HL-60/S4 treated with retinoic acid at 250 ng/mL for 4 days and 3 days (cell line): ENCODE measurements around the gene VCAN.

Experiments used
- in situ Hi-C: fragments of 300-500 bp; cut with MboI; formaldehyde crosslinking; loops from 2 replicates; pipeline ENCODE4 v1.7.0; 2022; ENCODE audit warnings: low sequenced_read_pairs

The VCAN gene

DNA sequence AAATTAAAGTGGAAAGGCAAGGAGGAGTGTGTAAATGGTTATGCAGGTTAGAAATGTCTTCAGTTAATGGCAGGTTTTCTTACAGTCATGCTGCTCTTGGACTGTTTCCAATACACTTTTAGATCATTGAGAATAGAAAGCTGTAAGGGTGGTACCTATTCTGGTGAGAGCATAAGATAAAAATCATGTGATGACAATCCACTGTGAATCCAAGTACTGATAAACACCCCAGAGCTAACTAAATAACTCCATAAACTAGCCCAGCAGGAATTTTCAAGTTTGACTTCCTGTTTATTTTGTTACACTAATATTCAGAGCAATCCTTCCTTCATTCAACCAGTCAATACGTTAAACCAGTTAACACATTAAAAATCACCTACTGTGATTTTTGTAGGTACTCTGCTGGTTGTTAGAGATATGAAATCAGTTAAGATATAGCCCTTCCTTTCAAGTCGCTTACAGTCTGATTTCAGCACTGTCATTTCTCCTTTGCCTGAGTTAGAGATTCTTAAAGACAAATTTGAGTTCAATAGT is 22.6 kb downstream of the VCAN start:
- in situ Hi-C loops = no loop called here

DNA sequence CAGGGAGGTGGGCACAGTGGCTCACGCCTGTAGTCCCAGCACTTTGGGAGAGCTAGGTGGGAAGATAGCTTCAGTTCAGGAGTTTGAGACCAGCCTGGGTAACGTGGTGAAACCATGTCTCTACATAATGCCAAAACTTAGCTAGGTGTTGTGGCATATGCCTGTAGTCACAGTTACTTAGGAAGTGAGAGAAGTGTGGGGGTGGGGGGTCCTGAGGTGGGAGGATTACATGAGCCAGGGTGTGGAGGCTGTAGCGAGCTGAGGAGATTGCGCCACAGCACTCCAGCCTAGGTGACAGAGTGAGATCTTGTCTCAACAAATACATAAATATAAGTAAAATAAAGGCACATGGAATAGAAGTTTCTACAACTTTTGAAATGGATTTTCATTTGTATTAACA is 23.1 kb downstream of the VCAN start:
- in situ Hi-C loops = no loop called here

- in situ Hi-C loops = no loop called here
These were observed 25.1 kb downstream of the VCAN start for GRCh38 chr5:83496626-83497025.

- in situ Hi-C loops = no loop called here
These were observed 27.0 kb downstream of the VCAN start for GRCh38 chr5:83498585-83498984.

GRCh38 chr5:83503662-83504061 is 32.1 kb downstream of the VCAN start:
- in situ Hi-C loops = no loop called here

DNA sequence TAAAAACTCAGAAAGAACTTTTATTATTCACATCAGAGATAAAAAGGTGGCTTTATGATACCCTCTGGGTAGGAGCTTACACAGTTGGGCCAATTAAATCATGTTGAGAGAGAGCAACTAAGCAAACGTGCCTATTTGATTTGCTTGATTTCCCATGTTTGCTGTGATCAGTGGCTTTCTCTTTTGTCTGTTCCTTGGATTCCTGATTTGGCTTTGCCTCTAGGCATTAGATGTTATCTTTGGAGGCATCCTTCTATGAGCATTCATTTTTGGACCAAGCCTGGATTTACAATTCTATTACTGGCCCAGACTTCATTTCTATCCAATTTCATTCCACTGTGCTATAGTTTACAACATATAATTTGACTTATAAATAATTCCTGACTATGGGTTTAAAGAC is 35.9 kb downstream of the VCAN start:
- in situ Hi-C loops = no loop called here

DNA sequence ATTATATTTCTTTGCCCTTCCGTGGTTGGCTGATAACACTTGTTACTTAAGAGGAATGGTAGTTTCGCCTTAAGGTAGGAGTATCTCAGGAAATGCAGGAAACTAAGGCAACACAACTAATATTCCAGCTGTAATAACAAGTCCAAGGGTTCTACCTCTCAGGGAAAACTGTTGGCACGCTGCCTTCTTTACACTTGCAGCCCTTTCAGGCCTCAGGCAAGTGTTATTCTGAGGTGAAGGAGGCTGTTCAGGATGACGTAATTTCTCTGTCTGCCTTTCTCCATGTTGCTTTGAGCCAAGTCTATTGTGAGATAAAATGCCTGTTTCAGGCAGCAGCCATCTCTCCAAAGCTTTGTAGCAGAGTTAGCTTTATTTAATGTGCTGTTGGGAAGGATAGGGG is 38.0 kb downstream of the VCAN start:
- in situ Hi-C loops = no loop called here

DNA sequence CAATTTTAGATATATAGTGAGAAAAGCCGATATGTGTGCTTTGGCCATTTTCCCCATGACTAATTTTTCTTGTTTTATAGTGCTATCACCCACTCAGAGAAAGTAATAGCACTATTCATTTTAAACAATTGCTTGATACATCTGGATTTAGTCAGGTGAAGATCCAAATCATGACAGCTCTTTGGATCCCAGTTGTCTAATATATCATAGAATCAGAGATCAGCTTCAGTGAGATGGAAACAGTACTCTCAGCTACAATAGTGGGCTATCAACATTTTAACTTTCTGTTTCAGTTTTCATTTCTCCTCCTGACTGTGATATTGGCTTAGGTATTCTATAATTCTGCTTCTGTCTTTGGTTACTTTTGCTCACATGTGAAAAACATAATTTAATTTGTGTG is 38.7 kb downstream of the VCAN start:
- in situ Hi-C loops = no loop called here

GRCh38 chr5:83512061-83512745 is 40.7 kb downstream of the VCAN start:
- in situ Hi-C loops = no loop called here

DNA sequence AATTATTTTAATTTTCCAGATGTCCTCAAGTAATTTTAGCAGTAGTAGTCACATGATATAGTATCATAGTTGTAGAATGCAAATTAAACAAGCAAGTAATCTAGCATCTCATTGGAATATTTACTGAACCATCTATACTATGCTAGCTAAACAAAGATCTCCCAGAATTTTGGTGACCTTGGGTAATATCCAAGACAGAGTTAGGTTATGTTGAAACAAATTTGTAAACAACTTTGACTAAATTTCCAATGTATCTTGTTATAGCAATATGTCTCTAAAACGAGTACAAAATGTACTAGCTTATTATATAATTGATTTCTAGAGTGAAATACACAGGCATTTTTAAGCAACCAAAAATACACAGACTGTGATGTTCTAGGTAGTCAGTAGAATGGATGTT is 41.5 kb downstream of the VCAN start:
- in situ Hi-C loops = no loop called here

DNA sequence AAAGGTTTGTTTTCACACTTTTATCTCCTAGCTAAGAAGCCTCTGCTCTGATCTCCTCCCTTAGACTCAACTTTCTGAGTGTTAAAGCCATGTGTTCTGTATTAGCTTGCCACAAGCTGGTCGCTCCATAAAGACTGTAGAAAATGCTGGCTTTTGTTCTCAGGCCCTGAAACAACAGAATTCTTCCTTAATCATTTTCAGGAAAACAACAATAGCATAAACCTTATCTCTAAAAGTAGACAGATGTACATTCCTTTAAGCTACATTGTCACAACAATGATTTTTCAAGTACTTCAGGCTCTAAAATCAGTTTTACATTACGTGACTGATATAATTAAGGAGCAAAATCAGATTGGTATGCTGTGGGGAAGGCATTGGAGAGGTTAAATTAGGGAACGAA is 41.9 kb downstream of the VCAN start:
- in situ Hi-C loops = no loop called here

- in situ Hi-C loops = no loop called here
These were observed 44.8 kb downstream of the VCAN start for GRCh38 chr5:83516377-83516776.

DNA sequence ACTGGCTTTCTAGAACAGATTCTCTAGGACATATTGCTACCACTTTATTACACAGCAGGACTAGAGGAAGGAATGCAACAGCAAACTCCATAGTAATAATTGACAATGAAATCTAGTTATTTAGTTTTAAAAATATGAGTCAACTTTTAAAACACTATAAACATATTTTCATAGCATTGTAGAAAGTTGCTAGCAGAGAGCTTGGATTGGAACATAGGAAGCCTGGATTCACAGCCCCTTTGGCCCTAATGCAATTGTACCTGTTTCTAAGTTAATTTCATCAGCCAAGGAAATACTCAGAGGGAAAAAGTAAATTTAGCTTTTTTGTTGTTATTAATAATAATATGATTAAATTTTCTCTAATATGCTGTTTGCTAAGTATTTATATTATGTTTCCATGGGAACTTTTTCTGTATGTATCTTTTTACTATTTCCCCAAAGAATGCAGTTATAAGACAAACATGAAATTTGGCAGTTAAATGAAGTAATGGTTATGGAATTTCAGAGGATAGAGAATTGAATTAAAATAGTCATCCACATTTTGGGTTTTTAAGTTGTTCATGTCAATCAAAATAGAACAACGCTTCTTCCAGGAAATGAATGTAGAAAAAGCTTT is 45.6 kb downstream of the VCAN start:
- in situ Hi-C loops = no loop called here

DNA sequence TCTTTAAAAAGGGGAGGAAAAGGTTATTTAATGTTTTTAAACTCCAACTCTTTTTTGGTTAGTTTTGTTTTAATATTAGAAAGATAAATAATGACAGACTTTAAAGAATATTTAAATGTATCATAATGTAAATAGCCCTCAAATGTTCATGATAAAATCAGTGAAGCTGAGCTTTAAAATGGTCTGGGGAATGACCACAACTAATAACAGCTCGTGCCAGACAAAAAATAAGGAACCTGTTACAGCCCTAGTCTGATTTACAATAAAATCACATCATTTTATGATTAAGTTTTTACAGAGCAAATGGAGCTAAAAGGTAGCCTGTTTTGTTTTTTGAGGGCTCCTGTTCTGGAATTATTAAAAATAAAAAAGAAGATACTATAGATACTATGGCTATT is 46.1 kb downstream of the VCAN start:
- in situ Hi-C loops = no loop called here

DNA sequence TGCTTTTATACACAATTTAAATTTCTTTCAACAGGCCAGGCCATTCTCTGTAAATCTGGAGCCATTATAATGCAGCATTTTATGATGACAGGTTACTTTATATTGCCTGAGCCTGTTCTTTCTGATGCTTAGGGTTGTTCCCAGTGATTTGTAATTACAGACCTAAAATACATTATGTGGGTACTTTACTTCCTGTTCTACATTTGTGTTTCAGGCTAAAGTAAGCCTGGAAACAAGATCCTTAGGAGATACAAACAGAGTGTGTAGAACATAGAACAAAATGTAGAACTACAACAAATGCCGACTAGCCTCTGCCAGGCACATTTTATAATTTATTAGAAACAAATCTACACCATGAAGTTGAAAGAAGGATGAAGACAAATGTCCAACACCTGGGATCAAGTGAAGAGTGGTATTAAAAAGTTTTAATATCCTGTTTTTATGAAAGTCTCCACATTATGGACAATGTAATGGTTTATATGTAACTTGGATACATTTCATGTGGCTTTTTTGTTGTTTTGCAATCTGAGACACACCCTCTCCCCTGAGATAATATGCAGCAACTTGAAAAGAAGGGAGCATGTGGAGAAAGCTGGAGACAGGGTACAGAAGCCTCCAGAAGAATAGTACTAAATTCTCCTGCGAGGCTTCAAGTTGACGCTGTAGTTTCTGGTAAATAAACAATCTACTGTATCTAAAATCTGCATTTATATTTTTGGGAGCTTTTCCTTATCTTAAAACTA is 46.9 kb downstream of the VCAN start:
- in situ Hi-C loops = no loop called here

DNA sequence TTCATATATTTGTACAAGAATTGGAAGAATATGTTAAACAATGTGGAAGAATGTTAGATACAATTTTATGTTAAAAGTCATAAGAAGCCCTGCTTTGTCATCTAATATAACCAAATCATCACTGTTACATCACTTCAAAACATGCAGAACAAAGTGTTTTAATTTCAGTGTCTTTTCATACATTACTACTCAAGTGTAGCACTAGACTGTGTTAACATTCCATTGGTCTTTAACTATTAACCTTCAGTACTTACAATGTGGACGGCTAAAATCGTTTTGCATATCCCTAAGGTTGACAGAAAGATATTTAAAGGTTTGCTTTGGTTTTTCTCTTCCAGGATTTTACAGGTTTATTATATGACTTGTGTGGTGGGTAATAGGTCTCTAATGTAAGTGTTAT is 50.9 kb downstream of the VCAN start:
- in situ Hi-C loops = no loop called here

- in situ Hi-C loops = no loop called here
These were observed 52.4 kb downstream of the VCAN start for GRCh38 chr5:83523929-83524328.

- in situ Hi-C loops = no loop called here
These were observed 52.8 kb downstream of the VCAN start for GRCh38 chr5:83524345-83524744.

GRCh38 chr5:83524991-83525390 is 53.4 kb downstream of the VCAN start:
- in situ Hi-C loops = no loop called here

- in situ Hi-C loops = no loop called here
These were observed 54.7 kb downstream of the VCAN start for GRCh38 chr5:83526289-83526688.

- in situ Hi-C loops = no loop called here
These were observed 55.7 kb downstream of the VCAN start for GRCh38 chr5:83527221-83527620.
